Fibroblast of the aortic adventitia (primary cell): ENCODE measurements around the gene MRPS5. TPM values are rescaled to one million over a fixed set of nuclear protein-coding genes. Genes with fewer than 3 reads are reported as not detected.

ENCODE experiments used
- DNase-seq: peaks from one replicate; pipeline ENCODE4 v3.0.0-alpha.2; 2010; ENCODE audit warnings: low read depth
- H3K4me3 ChIP-seq: 2 replicates; pipeline ENCODE4 v1.5.1; 2011; ENCODE audit warnings: low read depth, mild to moderate bottlenecking, control low read depth, low read length, moderate library complexity
- CTCF ChIP-seq: IDR thresholded peaks from 2 replicates; pipeline ENCODE4 v1.5.1; 2011; ENCODE audit warnings: mild to moderate bottlenecking, low read length, control low read depth, inconsistent platforms; ENCODE audit not compliant: insufficient read depth
- total RNA-seq: library from RNA; depleted of rRNA; stranded (reverse); fragments of >200 nt; gene quantifications from 2 replicates; pipeline ENCODE4 v1.2.3, GENCODE V29; 2012; ENCODE audit warnings: low replicate concordance

The MRPS5 gene
- total RNA-seq, 1 donor, result 30.4 TPM

DNA sequence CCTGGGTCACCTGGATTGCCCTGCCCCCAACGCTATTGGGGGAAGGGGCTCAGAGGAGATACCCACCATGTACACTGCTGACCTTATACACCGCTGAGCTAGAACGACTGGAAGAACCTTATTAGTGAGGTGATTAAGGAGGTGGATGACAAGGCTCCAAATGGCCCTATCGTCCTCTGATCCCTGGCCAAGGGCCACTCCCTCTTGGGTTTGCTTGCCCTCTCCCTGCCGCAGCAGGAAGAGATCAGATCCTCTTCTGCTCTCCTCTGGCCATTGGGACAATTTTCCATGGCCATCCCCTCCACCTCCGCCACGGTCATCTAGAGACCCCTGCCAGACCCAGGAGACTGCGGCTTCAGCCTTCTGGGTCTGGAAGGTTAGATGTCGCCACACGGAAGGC is 36.8 kb upstream of the MRPS5 start:
- DNase-seq, result no peak
- peak overlapping the region; percentile 82 for H3K4me3 ChIP-seq
- TF ChIP-seq CTCF, result no peak

DNA sequence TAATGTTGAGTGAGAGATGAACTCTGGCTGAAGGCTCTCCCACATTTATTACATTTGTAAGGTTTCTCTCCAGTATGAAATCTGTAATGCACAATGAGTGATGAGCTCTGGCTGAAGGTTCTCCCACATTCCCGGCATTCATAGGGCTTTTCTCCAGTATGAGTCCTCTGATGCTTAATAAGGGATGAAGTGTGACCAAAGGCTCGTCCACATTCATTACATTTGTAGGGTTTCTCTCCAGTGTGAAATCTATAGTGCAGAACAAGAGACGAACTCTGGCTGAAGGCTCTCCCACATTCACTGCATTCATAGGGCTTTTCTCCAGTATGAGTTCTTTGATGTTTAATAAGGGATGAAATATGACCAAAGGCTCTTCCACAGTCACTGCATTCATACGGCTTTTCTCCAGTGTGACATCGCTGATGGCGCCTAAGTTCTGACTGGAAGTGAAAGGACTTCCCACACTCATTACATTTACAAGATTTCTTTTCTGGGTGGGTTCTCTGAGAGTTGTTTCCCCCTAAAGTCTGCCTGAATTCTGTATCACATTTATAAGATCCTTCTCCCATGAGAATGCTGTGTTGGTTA is 27.9 kb upstream of the MRPS5 start:
- TF ChIP-seq CTCF, result no peak
- DNase-seq, result no peak
- H3K4me3 ChIP-seq, result no peak overlapping the region

DNA sequence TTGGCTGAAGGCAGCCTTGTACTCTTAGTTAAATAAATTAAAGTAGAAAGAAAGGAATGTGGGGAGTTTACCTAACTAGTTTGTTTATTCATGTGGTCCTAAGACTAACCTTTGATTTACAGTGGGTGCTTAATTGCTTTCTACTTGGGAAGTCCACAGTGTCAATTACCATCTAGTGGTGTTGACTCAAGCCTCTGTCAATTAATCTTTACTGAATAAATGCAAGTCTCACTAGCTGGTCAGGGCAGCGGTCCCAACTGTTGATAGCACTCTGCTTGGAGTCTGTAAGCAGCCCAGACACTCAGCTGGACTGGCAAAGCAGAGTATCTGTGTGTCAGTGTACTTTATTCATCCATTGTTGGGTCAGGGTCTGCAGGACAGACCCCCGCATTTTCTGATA is 22.2 kb upstream of the MRPS5 start:
- no peak for DNase-seq
- TF ChIP-seq CTCF, result no peak
- H3K4me3 ChIP-seq, result no peak overlapping the region

- no peak overlapping the region for H3K4me3 ChIP-seq
- no peak for DNase-seq
- no peak for TF ChIP-seq CTCF
Observed at GRCh38 chr2:95138702-95139101, 17.1 kb upstream of the MRPS5 start.

- DNase-seq, result no peak
- H3K4me3 ChIP-seq, result peak overlapping the region; percentile 98
- no peak for TF ChIP-seq CTCF
Observed at GRCh38 chr2:95122197-95122551, 566 bp upstream of the MRPS5 start.

- H3K4me3 ChIP-seq, result peak overlapping the region; percentile 98
- DNase-seq, result no peak
Observed at GRCh38 chr2:95121093-95121406, 558 bp downstream of the MRPS5 start.

More at GRCh38 chr2:95121093-95121406, 558 bp downstream of the MRPS5 start:
- TF ChIP-seq CTCF, result no peak
